HEK293 (cell line): Measurements from ENCODE around the gene ETHE1.

Experiments
- CTCF ChIA-PET: fragments of 350-600 bp; formaldehyde crosslinking; extraction: SDS; loops from one replicate; lab custom pipeline; 2021; ENCODE audit warnings: antibody characterized with exemption; lab: Yijun Ruan, JAX
- POLR2A ChIA-PET: fragments of 300-600 bp; formaldehyde crosslinking; extraction: SDS; loops from one replicate; lab custom pipeline; 2020; ENCODE audit warnings: antibody characterized with exemption, inconsistent platforms; lab: Yijun Ruan, JAX
- H3K27ac ChIP-seq: fragments of 200-500 bp; sonication (Bioruptor generic); 2 replicates; pipeline ENCODE4 v1.5.1; 2014; ENCODE audit warnings: low read depth, low read length, control low read depth, inconsistent platforms; ENCODE audit errors: extremely low read depth
- H3K36me3 ChIP-seq, 2 experiments: fragments of 200-500 bp in 1 of 2; sonication (Bioruptor generic) in 1 of 2; 1 replicate in 1 of 2; 2 replicates in 1 of 2; pipeline ENCODE4 v1.5.1; 2014 to 2017; ENCODE audit warnings: inconsistent platforms in 2 of 2, low read length in 2 of 2; ENCODE audit not compliant: control insufficient read depth in 2 of 2, insufficient read depth in 1 of 2
- H3K4me1 ChIP-seq: fragments of 200-500 bp; sonication (Bioruptor generic); 2 replicates; pipeline ENCODE4 v1.5.1; 2014; ENCODE audit warnings: mild to moderate bottlenecking, low read length, inconsistent platforms; ENCODE audit not compliant: control insufficient read depth, insufficient read depth
- H3K4me3 ChIP-seq: 2 replicates; pipeline ENCODE4 v1.5.1; 2011; ENCODE audit warnings: low read depth, mild to moderate bottlenecking, control low read depth, low read length, moderate library complexity
- H3K9me3 ChIP-seq: fragments of 200-500 bp; sonication (Bioruptor generic); 2 replicates; pipeline ENCODE4 v1.5.1; 2014; ENCODE audit warnings: low read depth, low read length, inconsistent platforms; ENCODE audit not compliant: control insufficient read depth, insufficient read depth
- GLIS2 ChIP-seq: fragments of 450-650 bp; formaldehyde crosslinking; IDR thresholded peaks from 2 replicates; pipeline ENCODE4 v1.5.1; 2016; ENCODE audit warnings: missing biosample characterization, missing genetic modification characterization
- OSR2 ChIP-seq: fragments of 450-650 bp; formaldehyde crosslinking; IDR thresholded peaks from 2 replicates; pipeline ENCODE4 v1.5.1; 2016; ENCODE audit warnings: missing biosample characterization, missing genetic modification characterization
- SP2 ChIP-seq: fragments of 450-650 bp; formaldehyde crosslinking; IDR thresholded peaks from 2 replicates; pipeline ENCODE4 v1.5.1; 2016; ENCODE audit warnings: missing biosample characterization, missing genetic modification characterization
- WT1 ChIP-seq: fragments of 450-650 bp; formaldehyde crosslinking; IDR thresholded peaks from 2 replicates; pipeline ENCODE4 v1.5.1; 2016; ENCODE audit warnings: missing biosample characterization, missing genetic modification characterization
- YY1 ChIP-seq: fragments of 450-650 bp; formaldehyde crosslinking; IDR thresholded peaks from 2 replicates; pipeline ENCODE4 v1.5.1; 2018; ENCODE audit warnings: missing biosample characterization, missing genetic modification characterization
- ZBTB21 ChIP-seq: fragments of 450-650 bp; formaldehyde crosslinking; IDR thresholded peaks from 2 replicates; pipeline ENCODE4 v1.5.1; 2017; ENCODE audit warnings: missing biosample characterization, missing genetic modification characterization
- ZNF335 ChIP-seq: fragments of 450-650 bp; formaldehyde crosslinking; conservative IDR thresholded peaks from 2 replicates; pipeline ENCODE4 v1.5.1; 2016; ENCODE audit warnings: missing biosample characterization, missing genetic modification characterization
- ZNF391 ChIP-seq: fragments of 450-650 bp; formaldehyde crosslinking; IDR thresholded peaks from 2 replicates; pipeline ENCODE4 v1.5.1; 2016; ENCODE audit warnings: low read depth, missing biosample characterization, missing genetic modification characterization, borderline replicate concordance
- ZNF510 ChIP-seq: fragments of 450-650 bp; formaldehyde crosslinking; IDR thresholded peaks from 2 replicates; pipeline ENCODE4 v1.5.1; 2018; ENCODE audit warnings: mild to moderate bottlenecking, missing genetic modification characterization, missing biosample characterization; ENCODE audit not compliant: insufficient replicate concordance
- ZNF521 ChIP-seq: fragments of 450-650 bp; formaldehyde crosslinking; IDR thresholded peaks from 2 replicates; pipeline ENCODE4 v1.5.1; 2017; ENCODE audit warnings: missing biosample characterization, mild to moderate bottlenecking, missing genetic modification characterization
- ZNF629 ChIP-seq: fragments of 450-650 bp; formaldehyde crosslinking; IDR thresholded peaks from 2 replicates; pipeline ENCODE4 v1.5.1; 2017; ENCODE audit warnings: missing biosample characterization, missing genetic modification characterization
- ZNF701 ChIP-seq: fragments of 450-650 bp; formaldehyde crosslinking; IDR thresholded peaks from 2 replicates; pipeline ENCODE4 v1.5.1; 2016; ENCODE audit warnings: missing biosample characterization, missing genetic modification characterization
- ZNF777 ChIP-seq: fragments of 450-650 bp; formaldehyde crosslinking; IDR thresholded peaks from 2 replicates; pipeline ENCODE4 v1.5.1; 2017; ENCODE audit warnings: missing biosample characterization, missing genetic modification characterization, borderline replicate concordance
- ZNF791 ChIP-seq: fragments of 450-650 bp; formaldehyde crosslinking; IDR thresholded peaks from 2 replicates; pipeline ENCODE4 v1.5.1; 2016; ENCODE audit warnings: missing biosample characterization, missing genetic modification characterization
- TF ChIP-seq, protein P1 (sequence below): fragments of 450-650 bp; formaldehyde crosslinking; IDR thresholded peaks from 2 replicates; pipeline ENCODE4 v1.5.1; 2016; ENCODE audit warnings: missing biosample characterization, missing genetic modification characterization
- TF ChIP-seq, protein P2 (sequence below): fragments of 450-650 bp; formaldehyde crosslinking; IDR thresholded peaks from 2 replicates; pipeline ENCODE4 v1.5.1; 2016; ENCODE audit warnings: missing biosample characterization, missing genetic modification characterization
- TF ChIP-seq, protein P3 (sequence below): fragments of 450-650 bp; formaldehyde crosslinking; IDR thresholded peaks from 2 replicates; pipeline ENCODE4 v1.5.1; 2017; ENCODE audit warnings: missing biosample characterization, missing genetic modification characterization
- TF ChIP-seq, protein P4 (sequence below): fragments of 450-650 bp; formaldehyde crosslinking; IDR thresholded peaks from 2 replicates; pipeline ENCODE4 v1.5.1; 2016; ENCODE audit warnings: missing biosample characterization, missing genetic modification characterization
- TF ChIP-seq, protein P5 (sequence below): fragments of 450-650 bp; formaldehyde crosslinking; IDR thresholded peaks from 2 replicates; pipeline ENCODE4; 2016; ENCODE audit warnings: missing biosample characterization, missing genetic modification characterization

The ETHE1 gene

DNA sequence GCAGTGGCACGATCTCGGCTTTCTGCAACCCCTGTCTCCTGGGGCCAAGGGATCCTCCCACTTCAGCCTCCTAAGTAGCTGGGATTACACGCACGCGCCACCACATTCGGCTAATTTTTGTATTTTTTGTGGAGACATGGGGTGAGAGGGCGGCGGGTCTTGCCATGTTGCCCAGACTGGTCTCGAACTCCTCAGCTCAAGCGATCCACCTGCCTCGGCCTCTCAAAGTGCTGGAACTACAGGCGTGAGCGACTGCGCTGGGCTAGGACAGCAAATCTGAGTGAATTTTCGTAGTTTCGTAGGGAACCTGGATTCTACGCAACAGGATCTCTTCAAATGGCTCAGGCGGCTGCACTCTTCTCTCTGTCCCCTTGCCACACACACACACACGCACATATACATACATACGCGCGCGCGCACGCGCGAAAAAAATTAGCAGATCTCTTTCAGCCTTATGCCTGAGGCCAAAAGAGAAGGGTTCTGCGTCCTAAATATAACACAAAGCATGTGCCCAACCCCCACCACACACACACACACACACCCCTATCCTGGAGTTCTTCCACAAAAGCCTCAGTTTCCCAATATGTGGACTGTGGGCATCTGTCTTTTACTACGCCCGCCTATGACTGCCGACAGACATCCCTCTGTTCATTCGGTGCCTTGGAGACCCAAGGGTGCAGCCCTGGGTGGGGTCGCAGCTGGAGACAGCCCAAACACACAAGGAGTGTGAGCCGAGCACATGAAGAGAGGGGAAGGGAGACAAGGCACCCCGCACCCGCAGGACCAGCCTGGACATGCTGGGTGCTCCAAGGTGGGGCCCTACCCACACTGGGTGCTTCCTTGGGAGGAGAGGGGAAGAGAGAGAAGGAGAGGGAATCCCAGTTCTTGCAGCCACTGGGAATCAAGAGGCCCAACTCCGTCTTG lies 49.2 kb upstream of the ETHE1 start (continued):
- TF ChIP-seq, protein P1, sequence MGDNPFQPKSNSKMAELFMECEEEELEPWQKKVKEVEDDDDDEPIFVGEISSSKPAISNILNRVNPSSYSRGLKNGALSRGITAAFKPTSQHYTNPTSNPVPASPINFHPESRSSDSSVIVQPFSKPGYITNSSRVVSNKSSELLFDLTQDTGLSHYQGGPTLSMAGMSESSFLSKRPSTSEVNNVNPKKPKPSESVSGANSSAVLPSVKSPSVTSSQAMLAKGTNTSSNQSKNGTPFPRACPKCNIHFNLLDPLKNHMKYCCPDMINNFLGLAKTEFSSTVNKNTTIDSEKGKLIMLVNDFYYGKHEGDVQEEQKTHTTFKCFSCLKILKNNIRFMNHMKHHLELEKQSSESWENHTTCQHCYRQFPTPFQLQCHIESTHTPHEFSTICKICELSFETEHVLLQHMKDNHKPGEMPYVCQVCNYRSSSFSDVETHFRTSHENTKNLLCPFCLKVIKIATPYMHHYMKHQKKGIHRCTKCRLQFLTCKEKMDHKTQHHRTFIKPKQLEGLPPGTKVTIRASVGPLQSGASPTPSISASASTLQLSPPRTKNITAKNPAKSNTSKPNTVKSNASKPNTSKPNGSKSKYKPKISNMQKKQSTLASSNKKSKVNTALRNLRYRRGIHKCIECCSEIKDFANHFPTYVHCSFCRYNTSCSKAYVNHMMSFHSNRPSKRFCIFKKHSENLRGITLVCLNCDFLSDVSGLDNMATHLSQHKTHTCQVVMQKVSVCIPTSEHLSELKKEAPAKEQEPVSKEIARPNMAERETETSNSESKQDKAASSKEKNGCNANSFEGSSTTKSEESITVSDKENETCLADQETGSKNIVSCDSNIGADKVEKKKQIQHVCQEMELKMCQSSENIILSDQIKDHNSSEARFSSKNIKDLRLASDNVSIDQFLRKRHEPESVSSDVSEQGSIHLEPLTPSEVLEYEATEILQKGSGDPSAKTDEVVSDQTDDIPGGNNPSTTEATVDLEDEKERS (tag by site-specific recombination), result peak; percentile 87
- peak; percentile 67 for TF ChIP-seq OSR2 (tag by site-specific recombination)
- TF ChIP-seq ZNF791 (tag by site-specific recombination), result no peak
- TF ChIP-seq WT1 (tag by site-specific recombination), result 0 out of 2 replicates have a peak, but pooled peaks have one; percentile 32
- peak; percentile 11; the same call in 1 of the 2 replicates for TF ChIP-seq ZNF391
- no peak for TF ChIP-seq YY1 (tag by site-specific recombination)

DNA sequence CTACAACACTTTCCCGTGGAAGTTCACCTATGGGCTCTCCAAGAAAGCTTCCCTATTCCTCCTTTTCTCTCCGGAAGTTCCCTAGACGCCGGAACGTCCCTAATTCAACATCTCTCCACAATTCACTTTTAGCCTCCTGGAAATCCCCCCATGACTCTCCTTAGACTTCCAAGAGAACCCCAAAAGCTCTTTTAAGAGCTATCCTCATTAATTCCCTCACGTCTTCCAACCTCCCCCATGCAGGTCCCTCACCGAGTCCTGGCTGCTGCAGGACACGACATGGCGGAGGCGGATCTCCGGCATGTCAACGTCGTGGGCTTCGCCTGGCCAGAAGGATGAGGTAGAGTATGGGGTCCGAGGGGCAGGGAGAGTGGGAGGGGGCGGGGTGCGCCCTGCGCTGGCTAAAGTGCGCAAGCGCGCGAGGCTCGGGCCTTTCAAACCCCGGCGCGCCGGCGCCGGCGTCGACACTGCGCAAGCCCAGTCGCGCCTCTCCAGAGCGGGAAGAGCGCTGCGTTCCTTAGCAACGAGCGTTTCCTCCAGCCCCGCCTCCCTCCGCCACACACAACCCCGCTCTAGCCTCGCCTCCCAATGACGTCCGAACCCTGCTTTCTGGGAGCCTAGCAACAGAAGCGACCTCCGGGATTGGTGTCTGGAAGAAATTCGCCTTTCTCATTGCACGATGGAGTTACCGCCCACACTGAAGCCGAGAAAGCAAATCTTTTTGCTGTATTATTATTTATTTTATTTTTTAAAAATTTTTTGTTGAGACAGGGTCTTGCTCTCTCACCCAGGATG lies 48.4 kb upstream of the ETHE1 start, which contains the start of the genes PINLYP and XRCC1:
Gene PINLYP (plus strand): TSS at position 646 of the 795 bp plus-strand sequence. CDS start 1,391 bp downstream, outside the sequence.
Gene XRCC1 (minus strand): TSS at position 372 of the 795 bp plus-strand sequence. CDS start 69 bp downstream, at position 303.
- Histone ChIP-seq H3K9me3 (no peaks in the 10 kb centered on the region), H3K36me3 (peaks cover 18 to 36% of the 10 kb centered on the region in 2 experiments), H3K4me1 (peaks cover 39% of the 10 kb centered on the region), H3K4me3 (peak within 1 kb of the TSS; percentile 73), H3K27ac (peak within 1 kb of the TSS; percentile 80)
- ChIA-PET POLR2A (interaction anchor here (0.7 to 2.9 kb wide), 7 partner anchors 12 to 179 kb away, joined by 3 to 23 read pairs (median 4); partner anchors contain the start of genes IRGQ, SMG9 and ZNF576), CTCF (interaction anchor here (0.5 to 12.5 kb wide), 11 partner anchors 20 to 243 kb away, joined by 3 to 167 read pairs (median 4); partner anchors contain the start of gene IRGQ)
- peak; percentile 58; the same call in 1 of the 2 replicates for TF ChIP-seq ZNF391
- no peak for TF ChIP-seq ZNF510 (tag by site-specific recombination)
- TF ChIP-seq, protein P2, sequence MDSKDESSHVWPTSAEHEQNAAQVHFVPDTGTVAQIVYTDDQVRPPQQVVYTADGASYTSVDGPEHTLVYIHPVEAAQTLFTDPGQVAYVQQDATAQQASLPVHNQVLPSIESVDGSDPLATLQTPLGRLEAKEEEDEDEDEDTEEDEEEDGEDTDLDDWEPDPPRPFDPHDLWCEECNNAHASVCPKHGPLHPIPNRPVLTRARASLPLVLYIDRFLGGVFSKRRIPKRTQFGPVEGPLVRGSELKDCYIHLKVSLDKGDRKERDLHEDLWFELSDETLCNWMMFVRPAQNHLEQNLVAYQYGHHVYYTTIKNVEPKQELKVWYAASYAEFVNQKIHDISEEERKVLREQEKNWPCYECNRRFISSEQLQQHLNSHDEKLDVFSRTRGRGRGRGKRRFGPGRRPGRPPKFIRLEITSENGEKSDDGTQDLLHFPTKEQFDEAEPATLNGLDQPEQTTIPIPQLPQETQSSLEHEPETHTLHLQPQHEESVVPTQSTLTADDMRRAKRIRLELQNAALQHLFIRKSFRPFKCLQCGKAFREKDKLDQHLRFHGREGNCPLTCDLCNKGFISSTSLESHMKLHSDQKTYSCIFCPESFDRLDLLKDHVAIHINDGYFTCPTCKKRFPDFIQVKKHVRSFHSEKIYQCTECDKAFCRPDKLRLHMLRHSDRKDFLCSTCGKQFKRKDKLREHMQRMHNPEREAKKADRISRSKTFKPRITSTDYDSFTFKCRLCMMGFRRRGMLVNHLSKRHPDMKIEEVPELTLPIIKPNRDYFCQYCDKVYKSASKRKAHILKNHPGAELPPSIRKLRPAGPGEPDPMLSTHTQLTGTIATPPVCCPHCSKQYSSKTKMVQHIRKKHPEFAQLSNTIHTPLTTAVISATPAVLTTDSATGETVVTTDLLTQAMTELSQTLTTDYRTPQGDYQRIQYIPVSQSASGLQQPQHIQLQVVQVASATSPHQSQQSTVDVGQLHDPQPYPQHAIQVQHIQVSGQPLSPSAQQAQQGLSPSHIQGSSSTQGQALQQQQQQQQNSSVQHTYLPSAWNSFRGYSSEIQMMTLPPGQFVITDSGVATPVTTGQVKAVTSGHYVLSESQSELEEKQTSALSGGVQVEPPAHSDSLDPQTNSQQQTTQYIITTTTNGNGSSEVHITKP (tag by site-specific recombination), result peak; percentile 77
- peak; percentile 43; the same call in 1 of the 2 replicates for TF ChIP-seq ZBTB21
- TF ChIP-seq, protein P3, sequence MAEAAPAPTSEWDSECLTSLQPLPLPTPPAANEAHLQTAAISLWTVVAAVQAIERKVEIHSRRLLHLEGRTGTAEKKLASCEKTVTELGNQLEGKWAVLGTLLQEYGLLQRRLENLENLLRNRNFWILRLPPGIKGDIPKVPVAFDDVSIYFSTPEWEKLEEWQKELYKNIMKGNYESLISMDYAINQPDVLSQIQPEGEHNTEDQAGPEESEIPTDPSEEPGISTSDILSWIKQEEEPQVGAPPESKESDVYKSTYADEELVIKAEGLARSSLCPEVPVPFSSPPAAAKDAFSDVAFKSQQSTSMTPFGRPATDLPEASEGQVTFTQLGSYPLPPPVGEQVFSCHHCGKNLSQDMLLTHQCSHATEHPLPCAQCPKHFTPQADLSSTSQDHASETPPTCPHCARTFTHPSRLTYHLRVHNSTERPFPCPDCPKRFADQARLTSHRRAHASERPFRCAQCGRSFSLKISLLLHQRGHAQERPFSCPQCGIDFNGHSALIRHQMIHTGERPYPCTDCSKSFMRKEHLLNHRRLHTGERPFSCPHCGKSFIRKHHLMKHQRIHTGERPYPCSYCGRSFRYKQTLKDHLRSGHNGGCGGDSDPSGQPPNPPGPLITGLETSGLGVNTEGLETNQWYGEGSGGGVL (tag by site-specific recombination), result 0 out of 2 replicates have a peak, but pooled peaks have one; percentile 4
- TF ChIP-seq ZNF629 (tag by site-specific recombination), result peak; percentile 70
- TF ChIP-seq ZNF521 (tag by site-specific recombination), result no peak
- TF ChIP-seq GLIS2 (tag by site-specific recombination), result peak; percentile 47; the same call in 1 of the 2 replicates
- peak; percentile 92 for TF ChIP-seq ZNF701
- TF ChIP-seq ZNF335 (tag by site-specific recombination), result peak; percentile 95
- TF ChIP-seq ZNF777, result 0 out of 2 replicates have a peak, but pooled peaks have one; percentile 69
- peak; percentile 91 for TF ChIP-seq SP2 (tag by site-specific recombination)
- TF ChIP-seq, protein P4, sequence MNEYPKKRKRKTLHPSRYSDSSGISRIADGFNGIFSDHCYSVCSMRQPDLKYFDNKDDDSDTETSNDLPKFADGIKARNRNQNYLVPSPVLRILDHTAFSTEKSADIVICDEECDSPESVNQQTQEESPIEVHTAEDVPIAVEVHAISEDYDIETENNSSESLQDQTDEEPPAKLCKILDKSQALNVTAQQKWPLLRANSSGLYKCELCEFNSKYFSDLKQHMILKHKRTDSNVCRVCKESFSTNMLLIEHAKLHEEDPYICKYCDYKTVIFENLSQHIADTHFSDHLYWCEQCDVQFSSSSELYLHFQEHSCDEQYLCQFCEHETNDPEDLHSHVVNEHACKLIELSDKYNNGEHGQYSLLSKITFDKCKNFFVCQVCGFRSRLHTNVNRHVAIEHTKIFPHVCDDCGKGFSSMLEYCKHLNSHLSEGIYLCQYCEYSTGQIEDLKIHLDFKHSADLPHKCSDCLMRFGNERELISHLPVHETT (tag by site-specific recombination), result no peak
- TF ChIP-seq, protein P5, sequence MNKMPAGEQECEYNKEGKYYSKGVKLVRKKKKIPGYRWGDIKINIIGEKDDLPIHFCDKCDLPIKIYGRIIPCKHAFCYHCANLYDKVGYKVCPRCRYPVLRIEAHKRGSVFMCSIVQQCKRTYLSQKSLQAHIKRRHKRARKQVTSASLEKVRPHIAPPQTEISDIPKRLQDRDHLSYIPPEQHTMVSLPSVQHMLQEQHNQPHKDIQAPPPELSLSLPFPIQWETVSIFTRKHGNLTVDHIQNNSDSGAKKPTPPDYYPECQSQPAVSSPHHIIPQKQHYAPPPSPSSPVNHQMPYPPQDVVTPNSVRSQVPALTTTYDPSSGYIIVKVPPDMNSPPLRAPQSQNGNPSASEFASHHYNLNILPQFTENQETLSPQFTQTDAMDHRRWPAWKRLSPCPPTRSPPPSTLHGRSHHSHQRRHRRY, result peak; percentile 35; the same call in 1 of the 2 replicates
